ENCODE data around the gene C16orf87. TPM values are rescaled to one million over a fixed set of nuclear protein-coding genes. Genes with fewer than 3 reads are reported as not detected.
"Not testable (repeated sequence)": the region's sequence is repeated elsewhere in the genome, so short reads cannot be mapped to it uniquely, and the experiment has no call there.

The C16orf87 gene
- total RNA-seq, 2 donors from 2014 or later = 8.1 to 24.4 TPM

DNA sequence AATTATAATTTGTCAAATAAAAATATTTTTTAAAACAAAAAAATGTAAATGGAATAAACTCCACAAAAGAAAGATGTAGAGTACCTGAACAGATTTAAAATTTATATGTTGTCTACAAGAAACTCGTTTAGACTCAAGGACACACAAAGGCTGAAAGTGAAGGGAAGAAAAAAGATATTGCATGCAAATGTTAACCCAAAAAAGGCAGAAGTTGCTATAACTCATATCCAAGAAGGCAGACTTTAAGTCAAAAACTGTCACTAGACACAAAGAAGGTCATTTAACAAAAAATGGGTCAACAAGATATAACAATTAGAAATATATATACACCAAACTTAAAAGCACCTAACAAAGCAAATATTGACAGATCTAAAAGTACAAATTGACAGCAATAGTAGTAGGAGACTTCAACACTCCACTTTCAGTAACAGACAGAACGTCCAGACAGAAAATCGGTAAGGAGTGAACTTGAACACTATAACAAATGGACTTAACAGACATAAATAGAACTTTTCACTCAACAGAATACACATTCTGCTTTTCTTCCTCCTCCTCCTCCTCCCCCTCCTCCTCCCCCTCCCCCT lies 42.0 kb downstream of the C16orf87 start:
- Histone ChIP-seq H3K9me3 (no peaks in the 10 kb centered on the region), H3K4me1 (replicated peaks) (no peaks in the 10 kb centered on the region), H3K4me3 (no peak overlapping the region), H3K36me3 (no peaks in the 10 kb centered on the region), H3K27ac (peak overlapping the region in 1 of 2 donors; percentile 77), H3K27me3 (replicated peaks; ENCODE audit: insufficient read depth) (no peaks in the 10 kb centered on the region)
- TF ChIP-seq POLR2A (IDR thresholded peaks at IDR 0.05) = no peak
- TF ChIP-seq POLR2AphosphoS5 (IDR thresholded peaks at IDR 0.05) = no peak
- TF ChIP-seq, protein P1, sequence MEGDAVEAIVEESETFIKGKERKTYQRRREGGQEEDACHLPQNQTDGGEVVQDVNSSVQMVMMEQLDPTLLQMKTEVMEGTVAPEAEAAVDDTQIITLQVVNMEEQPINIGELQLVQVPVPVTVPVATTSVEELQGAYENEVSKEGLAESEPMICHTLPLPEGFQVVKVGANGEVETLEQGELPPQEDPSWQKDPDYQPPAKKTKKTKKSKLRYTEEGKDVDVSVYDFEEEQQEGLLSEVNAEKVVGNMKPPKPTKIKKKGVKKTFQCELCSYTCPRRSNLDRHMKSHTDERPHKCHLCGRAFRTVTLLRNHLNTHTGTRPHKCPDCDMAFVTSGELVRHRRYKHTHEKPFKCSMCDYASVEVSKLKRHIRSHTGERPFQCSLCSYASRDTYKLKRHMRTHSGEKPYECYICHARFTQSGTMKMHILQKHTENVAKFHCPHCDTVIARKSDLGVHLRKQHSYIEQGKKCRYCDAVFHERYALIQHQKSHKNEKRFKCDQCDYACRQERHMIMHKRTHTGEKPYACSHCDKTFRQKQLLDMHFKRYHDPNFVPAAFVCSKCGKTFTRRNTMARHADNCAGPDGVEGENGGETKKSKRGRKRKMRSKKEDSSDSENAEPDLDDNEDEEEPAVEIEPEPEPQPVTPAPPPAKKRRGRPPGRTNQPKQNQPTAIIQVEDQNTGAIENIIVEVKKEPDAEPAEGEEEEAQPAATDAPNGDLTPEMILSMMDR (IDR thresholded peaks at IDR 0.05) = no peak
- 57% methylated on average over 3 of the region's 3 CpGs for WGBS
- DNase-seq (ENCODE audit: low spot score) = no peak
- intact Hi-C loops (cut with DNase I) = no loop called here

DNA sequence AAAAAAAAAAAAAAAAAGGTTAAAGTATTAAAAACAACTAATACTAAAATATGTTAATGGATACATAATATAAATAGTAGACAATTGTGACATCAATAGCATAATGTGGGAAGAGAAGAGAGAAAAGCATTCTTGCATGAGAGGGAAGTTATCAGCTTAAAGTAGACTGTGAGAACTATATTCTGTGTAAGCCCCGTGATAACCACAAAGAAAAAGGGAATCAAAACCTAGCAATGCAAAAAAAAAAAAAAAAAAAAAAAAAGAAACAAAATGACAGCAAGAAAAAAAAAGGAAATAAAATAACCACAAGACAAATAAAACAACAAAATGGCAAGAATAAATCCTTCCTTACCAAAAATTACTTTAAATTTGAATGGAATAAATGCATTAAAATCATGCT lies 43.1 kb downstream of the C16orf87 start:
- Histone ChIP-seq H3K27me3 (replicated peaks; ENCODE audit: insufficient read depth) (no peaks in the 10 kb centered on the region), H3K36me3 (no peaks in the 10 kb centered on the region), H3K4me3 (no peak overlapping the region), H3K4me1 (replicated peaks) (no peaks in the 10 kb centered on the region), H3K27ac (no peak overlapping the region), H3K9me3 (no peaks in the 10 kb centered on the region)
- intact Hi-C loops (cut with DNase I) = no loop called here
- TF ChIP-seq, protein P1 (IDR thresholded peaks at IDR 0.05) = no peak
- TF ChIP-seq POLR2A (IDR thresholded peaks at IDR 0.05) (no peak), POLR2AphosphoS5 (IDR thresholded peaks at IDR 0.05) (no peak)
- no peak for DNase-seq (ENCODE audit: low spot score)
- WGBS = 94% methylated on average over 1 of the region's 1 CpG

DNA sequence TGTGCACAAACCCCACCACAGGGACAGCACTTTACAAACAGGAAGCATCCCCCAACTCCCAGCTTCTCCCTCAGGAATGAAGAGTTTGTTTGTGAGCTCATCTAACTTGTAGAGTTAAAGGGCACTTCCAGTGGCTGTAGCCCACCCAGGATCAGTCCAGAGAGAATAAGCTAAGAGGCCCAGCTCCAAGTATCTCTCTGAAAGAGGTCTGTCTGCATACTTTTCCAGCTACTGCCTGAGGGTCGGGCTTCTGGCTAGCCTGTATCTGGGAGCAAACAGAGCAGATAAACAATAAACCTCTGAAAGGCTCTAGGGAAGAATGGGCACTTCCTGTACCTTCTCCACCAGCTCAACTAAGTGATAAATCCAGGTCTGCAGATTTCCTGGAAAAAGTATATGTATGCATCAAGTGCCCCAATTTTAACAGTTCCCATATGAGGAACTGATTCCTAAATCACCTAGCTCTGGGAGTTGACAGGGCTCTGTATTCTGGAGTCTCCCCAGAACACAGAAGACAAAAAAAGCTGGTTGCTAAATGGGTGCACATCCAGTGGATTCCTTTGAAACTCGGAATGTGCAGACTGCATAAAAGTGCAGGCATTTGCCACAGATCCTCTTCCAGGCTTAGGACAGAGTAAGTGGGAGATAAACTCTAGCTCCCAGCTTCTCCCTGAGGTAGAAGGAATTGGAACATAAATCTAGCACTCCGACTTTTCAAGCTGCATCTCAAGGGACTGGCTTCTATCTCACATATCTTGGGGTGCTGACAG lies 45.7 kb downstream of the C16orf87 start:
- no peak overlapping the region for H3K4me3 ChIP-seq
- peak overlapping the region; percentile 14 to 62 for H3K27ac ChIP-seq
- DNase-seq (ENCODE audit: low spot score) = no peak
- H3K4me1 ChIP-seq (replicated peaks) = no peaks in the 10 kb centered on the region
- WGBS = 63% methylated on average over 3 of the region's 3 CpGs
- no peaks in the 10 kb centered on the region for H3K36me3 ChIP-seq
- intact Hi-C loops (cut with DNase I) = no loop called here
- TF ChIP-seq POLR2AphosphoS5 (IDR thresholded peaks at IDR 0.05) = no peak
- TF ChIP-seq, protein P1 (IDR thresholded peaks at IDR 0.05) = no peak
- TF ChIP-seq POLR2A (IDR thresholded peaks at IDR 0.05) = no peak
- no peaks in the 10 kb centered on the region for H3K27me3 ChIP-seq (replicated peaks; ENCODE audit: insufficient read depth)
- H3K9me3 ChIP-seq = no peaks in the 10 kb centered on the region

DNA sequence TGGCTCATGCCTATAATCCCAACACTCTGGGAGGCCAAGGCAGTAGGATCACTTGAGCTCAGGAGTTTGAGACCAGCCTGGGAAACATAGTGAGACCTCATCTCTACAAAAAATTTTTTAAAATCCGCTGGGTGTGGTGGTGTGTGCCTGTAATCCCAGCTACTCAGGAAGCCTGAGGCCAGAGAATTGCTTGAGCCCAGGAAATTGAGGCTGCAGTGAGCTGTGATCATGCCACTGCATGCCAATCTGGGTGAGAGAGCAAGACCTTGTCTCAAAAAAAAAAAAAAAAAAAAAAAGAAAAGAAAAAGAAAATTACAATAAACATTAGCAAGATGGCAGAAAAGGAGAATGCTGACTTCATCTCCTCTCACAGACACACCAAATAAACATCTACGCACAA lies 46.4 kb downstream of the C16orf87 start:
- DNase-seq (ENCODE audit: low spot score); intact Hi-C loops (cut with DNase I); H3K4me3 ChIP-seq; H3K36me3 ChIP-seq; H3K4me1 ChIP-seq (replicated peaks); H3K9me3 ChIP-seq; H3K27me3 ChIP-seq (replicated peaks; ENCODE audit: insufficient read depth): not testable (repeated sequence)
- WGBS = 83% methylated on average over 2 of the region's 2 CpGs
- H3K27ac ChIP-seq = peak overlapping the region in 1 of 2 donors; percentile 14

DNA sequence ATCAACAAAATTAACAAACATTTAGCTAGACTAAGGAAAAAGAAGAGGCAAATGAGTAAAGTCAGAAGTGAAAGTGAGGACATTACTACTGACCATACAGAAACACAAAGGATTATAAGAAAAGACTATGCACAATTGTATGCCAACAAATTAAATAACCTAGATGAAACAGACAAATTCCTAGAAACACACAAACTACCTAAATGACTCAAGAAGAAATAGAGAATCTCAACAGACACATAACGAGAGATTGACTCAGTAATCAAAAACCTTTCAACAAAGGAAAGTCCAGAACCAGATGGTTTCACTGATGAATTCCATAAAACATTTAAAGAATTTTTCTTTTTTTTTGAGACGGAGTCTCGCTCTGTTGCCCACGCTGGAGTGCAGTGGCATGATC lies 47.2 kb downstream of the C16orf87 start:
- H3K4me1 ChIP-seq (replicated peaks) = no peaks in the 10 kb centered on the region
- 92% methylated on average over 4 of the region's 4 CpGs for WGBS
- H3K36me3 ChIP-seq = no peaks in the 10 kb centered on the region
- H3K27me3 ChIP-seq (replicated peaks; ENCODE audit: insufficient read depth) = no peaks in the 10 kb centered on the region
- TF ChIP-seq, protein P1 (IDR thresholded peaks at IDR 0.05) = no peak
- no peak for TF ChIP-seq POLR2A (IDR thresholded peaks at IDR 0.05)
- no peak for TF ChIP-seq POLR2AphosphoS5 (IDR thresholded peaks at IDR 0.05)
- no peak for DNase-seq (ENCODE audit: low spot score)
- no peak overlapping the region for H3K4me3 ChIP-seq
- no peak overlapping the region for H3K27ac ChIP-seq
- intact Hi-C loops (cut with DNase I) = no loop called here
- no peaks in the 10 kb centered on the region for H3K9me3 ChIP-seq
